ENCODE results near the gene FPR3.

- TF ChIP-seq EP300 (IDR thresholded peaks at IDR 0.05; ENCODE audit: low read depth): no peak
- TF ChIP-seq POLR2A (IDR thresholded peaks at IDR 0.05): no peak
- TF ChIP-seq, protein P1, sequence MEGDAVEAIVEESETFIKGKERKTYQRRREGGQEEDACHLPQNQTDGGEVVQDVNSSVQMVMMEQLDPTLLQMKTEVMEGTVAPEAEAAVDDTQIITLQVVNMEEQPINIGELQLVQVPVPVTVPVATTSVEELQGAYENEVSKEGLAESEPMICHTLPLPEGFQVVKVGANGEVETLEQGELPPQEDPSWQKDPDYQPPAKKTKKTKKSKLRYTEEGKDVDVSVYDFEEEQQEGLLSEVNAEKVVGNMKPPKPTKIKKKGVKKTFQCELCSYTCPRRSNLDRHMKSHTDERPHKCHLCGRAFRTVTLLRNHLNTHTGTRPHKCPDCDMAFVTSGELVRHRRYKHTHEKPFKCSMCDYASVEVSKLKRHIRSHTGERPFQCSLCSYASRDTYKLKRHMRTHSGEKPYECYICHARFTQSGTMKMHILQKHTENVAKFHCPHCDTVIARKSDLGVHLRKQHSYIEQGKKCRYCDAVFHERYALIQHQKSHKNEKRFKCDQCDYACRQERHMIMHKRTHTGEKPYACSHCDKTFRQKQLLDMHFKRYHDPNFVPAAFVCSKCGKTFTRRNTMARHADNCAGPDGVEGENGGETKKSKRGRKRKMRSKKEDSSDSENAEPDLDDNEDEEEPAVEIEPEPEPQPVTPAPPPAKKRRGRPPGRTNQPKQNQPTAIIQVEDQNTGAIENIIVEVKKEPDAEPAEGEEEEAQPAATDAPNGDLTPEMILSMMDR (IDR thresholded peaks at IDR 0.05): peak; percentile 56 to 69 (median 65)
- no peak for TF ChIP-seq POLR2AphosphoS5 (IDR thresholded peaks at IDR 0.05)
Measured at GRCh38 chr19:51777570-51778462, 17.1 kb upstream of the FPR3 start.

Measured in transverse colon (tissue), 4 donors.